Stimulated activated CD4-positive, alpha-beta T cell treated with anti-CD3 and anti-CD28 coated beads, Interleukin-15, amount 100 ng/mL, for 48 hours (primary cell): ENCODE measurements around the gene ZC3H11A.
"Not testable (repeated sequence)": the region's sequence is repeated elsewhere in the genome, so short reads cannot be mapped to it uniquely, and the experiment has no call there.

Experiments
- DNase-seq, 2 donors: peaks; one replicate each; pipeline ENCODE4 v3.0.0-alpha.2; 2020; ENCODE audit warnings: low read depth in 2 of 2

Gene ZC3H11A

DNA sequence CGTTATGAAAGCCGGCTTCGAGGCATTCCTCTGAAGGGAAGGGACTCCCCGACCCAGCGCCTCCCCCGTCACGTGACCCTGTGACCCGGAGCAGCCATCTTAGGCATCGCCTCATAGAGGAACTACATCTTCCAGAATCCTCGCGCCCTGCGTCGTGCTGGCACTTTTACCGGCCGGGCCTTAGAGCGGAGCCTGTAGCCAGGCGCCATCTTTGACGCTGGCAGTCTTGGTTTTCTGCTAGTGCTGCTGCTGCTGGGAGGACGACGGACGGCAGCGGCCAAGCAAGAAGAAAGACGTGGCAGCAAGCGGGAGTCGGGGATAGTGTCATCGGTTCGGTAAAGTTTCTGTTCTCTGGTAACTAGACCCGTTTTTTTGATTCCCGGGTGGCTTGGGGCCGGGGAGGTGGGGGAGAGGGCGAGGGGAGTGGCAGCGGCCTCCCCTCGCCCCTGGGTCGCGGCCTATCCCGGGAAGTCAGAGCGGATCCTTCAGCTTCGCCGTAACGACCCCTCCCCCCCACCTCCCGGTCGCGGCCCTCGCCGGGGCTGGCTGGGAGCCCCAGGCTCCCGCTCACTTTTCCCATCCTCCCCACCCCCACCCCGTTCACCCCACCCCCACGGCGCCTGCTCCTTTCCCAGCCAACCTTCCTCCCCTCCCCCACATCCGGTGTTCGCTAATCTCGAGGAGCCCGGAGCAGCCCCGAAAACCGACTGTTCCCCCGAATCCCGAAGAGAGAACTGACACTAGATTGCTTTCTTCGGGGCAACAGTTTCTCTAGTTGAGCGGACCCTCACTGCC, at the start of gene ZC3H11A, which contains the start of gene ZBED6:
TSS of gene ZC3H11A (plus strand) at position 183 of the 795 bp plus-strand sequence. CDS start 21,448 bp downstream, outside the sequence.
TSS of gene ZBED6 (plus strand) at position 183 of the 795 bp plus-strand sequence. CDS start 1,900 bp downstream, outside the sequence.
- peak; percentile 98 for DNase-seq

DNA sequence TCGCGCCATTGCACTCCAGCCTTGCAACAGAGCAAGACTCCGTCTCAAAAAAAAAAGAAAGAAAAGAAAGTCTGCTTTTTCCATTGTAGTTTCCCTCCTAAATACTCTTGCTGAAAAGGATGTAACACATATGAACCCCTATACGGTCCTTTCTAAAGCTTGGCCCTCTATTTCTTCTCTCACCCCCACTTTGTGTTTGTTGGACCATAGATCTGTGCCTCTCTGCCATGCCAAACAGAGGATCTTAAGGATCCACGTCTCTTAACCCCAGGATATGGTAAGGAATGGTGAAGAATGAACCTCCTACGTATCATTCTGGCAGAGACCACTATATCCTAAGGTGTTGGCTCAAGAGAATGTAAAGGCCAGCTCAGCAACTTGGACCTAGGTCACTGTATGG, 49.1 kb upstream of the ZC3H11A start:
- DNase-seq, result no peak

DNA sequence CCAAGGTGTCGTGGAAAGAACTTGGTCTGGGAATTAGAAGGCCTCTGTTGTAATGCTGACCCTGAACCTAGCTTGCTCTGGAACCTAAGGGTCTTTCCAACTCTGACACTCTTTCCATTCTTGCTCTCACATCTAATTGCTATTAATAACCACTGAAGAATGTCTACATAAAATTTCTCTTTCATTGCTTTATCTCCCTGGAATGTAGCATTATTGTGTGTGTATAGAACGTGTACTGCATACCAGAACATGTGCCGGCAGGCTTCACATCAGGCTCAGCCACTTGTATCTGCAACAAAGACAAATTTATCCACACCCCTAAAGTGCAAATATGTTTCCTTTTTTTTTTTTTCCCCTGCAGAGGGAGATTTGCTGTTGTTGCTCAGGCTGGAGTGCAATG, 44.4 kb upstream of the ZC3H11A start:
- DNase-seq, result no peak

DNA sequence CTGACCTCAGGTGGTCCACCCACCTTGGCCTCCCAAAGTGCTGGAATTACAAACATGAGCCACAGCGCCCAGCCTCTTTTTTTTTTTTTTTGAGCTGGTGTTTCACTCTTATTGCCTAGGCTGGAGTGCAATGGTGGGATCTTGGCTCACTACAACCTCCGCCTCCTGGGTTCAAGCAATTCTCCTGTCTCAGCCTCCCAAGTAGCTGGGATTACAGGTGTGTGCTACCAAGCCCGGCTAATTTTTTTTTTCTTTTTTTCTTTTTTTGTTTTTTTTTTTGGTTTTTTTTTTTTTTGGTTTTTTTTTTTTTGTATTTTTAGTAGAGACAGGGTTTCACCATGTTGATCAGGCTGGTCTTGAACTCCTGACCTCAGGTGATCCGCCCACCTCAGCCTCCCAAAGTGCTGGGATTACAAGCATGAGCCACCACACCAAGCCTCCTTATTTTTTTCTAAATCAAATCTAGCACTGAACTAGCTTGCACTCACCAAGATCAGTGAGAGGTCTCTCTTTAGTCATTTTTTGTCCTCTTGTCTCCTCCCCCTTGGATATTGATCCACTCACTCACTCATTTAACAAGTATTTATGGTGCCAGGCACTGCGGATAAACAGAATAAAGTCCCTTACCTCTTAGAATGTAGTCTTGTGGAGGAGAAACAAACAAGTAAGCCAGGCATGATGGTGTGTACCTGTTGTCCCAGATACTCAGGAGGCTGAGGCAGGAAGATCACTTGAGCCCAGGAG, 43.6 kb upstream of the ZC3H11A start:
- not testable (repeated sequence) for DNase-seq

DNA sequence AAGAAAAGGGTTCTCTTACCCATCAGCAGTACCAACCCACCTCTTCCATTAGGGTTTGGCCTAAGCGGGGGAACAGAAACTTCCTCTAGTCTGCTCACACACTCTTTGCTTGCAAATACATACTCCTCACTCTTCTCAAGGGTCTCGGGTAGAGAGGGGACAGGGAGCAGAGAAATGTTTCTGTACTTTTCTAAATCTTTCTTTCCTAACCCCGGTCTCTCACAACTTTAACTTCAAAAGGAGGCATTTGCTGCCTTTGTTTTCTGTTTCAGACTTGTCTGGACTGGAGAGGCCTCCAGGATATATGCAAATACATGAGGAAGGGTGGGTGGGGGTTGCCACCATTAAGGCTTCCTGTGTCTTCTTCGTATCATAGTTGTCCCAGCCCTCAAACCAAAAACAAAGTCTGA, 41.0 kb upstream of the ZC3H11A start:
- DNase-seq, result no peak

DNA sequence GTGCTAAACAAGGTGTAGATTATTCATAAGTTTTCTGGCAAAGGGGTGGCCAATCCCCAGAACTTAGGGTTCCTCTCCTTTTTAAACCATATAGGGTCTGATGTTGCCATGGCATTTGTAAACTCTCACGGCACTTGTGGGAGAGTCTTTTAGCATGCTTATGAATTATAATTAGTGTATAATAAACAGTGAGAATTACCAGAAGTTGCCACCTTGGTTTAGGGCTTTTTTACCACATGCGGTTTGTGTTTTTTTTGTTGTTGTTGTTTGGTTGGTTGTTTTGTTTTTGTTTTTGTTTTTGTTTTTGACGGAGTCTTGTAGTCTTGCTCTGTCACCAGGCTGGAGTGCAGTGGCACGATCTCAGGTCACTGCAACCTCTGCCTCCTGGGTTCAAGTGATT, 39.4 kb upstream of the ZC3H11A start:
- no peak for DNase-seq

DNA sequence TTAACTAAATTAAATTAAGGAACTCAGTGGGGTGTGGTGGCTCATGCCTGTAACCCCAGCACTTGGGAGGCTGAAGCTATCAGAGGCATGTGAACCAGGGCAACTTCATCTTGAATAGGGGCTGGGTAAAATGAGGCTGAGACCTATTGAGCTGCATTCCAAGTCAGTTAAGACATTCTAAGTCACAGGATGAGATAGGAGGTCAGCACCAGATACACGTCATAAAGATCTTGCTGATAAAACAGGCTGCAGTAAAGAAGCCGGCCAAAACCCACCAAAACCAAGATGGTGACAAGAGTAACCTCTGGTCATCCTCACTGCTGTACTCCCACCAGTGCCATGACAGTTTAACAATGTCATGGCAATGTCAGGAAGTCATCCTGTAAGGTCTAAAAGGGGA, 36.7 kb upstream of the ZC3H11A start:
- DNase-seq, result not testable (repeated sequence)

DNA sequence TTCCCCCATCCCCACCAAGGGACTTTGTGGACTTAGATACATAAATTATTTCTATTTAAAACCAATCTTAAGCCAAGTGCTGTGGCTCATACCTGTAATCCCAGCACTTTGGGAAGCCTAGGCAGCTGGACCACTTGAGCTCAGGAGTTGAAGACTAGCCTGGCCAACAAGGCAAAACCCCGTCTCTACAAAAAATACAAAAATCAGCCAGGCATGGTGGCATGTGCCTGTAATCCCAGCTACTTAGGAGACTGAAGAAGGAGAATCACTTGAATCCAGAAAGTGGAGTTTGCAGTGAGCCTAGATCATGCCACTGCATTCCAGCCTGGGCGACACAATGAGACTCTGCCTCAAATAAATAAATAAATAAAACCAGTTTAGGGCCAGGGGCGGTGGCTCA, 34.9 kb upstream of the ZC3H11A start:
- no peak for DNase-seq

DNA sequence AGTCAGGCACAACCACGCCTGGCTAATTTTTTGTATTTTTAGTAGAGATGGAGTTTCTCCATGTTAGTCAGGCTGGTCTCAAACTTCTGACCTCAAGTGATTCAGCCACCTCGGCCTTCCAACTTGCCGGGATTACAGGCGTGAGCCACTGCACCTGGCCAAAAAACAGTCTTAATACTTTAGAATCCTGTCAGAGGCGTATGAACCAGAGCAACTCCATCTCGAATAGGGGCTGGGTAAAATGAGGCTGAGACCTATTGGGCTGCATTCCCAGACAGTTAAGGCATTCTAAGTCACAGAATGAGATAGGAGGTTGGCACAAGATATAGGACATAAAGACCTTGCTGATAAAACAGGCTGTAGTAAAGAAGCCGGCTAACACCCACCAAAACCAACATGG, 33.5 kb upstream of the ZC3H11A start:
- not testable (repeated sequence) for DNase-seq

DNA sequence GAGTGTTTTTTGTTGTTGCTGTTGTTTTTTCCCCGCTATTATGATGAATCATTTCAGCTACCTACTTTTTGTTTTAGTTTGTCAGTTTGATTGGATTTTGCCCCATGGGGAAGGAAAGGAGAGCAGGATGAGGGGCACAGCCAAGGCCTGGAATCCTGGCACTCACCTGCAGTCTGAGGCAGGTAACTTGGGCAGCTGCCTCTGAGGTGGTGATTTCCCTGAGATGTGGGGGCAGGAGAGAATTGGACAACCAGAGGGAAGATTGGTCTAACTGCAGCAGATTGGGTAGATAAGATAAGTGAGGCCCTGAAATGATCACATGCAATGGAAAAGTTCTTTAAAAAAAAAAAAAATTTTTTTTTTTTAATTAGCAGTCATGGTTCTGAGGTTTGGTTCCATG, 31.9 kb upstream of the ZC3H11A start:
- no peak for DNase-seq

DNA sequence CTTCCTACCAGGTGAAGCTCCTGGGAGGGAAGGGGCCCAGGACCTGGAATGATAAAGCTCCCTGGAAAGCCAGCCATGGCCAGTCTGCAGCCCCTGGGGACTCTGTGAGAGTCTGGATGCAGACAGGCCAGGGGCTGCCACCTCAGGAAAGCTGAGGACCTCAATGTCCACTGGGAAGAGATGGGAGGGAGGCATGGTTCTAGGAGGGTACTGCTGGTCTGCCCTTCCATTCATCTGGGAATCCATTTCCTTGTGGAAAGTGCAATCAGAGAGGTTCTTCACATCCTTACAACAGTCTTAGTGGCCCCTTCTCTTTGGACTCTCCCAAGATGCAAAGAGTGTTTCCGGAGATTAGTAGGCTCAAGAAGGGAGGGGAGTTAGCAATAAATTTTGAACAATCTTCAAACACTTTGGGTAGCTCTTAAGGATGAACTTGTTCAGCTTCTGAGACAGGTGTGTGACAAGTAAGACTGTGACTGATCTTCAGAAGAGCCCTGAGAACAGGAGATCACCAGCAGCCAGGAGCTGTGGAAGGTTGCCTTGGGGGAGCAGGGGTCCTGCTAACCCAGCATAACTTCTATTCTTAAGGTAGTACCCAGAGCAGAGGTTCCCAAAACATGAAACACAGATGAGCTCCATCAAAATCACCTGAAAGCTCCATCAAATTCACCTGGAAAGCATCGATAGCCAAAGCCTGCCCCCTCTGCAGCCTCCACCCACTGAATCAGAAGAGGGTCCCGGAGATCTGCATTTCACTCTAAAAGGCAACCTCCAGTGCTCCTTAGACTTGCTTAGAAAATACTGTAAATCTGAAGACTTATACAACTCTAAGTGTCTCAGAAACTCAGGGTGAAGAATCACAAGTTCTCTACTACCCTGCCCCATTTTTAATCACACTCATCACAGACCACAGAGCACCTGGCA, 31.1 kb upstream of the ZC3H11A start:
- DNase-seq, result no peak

DNA sequence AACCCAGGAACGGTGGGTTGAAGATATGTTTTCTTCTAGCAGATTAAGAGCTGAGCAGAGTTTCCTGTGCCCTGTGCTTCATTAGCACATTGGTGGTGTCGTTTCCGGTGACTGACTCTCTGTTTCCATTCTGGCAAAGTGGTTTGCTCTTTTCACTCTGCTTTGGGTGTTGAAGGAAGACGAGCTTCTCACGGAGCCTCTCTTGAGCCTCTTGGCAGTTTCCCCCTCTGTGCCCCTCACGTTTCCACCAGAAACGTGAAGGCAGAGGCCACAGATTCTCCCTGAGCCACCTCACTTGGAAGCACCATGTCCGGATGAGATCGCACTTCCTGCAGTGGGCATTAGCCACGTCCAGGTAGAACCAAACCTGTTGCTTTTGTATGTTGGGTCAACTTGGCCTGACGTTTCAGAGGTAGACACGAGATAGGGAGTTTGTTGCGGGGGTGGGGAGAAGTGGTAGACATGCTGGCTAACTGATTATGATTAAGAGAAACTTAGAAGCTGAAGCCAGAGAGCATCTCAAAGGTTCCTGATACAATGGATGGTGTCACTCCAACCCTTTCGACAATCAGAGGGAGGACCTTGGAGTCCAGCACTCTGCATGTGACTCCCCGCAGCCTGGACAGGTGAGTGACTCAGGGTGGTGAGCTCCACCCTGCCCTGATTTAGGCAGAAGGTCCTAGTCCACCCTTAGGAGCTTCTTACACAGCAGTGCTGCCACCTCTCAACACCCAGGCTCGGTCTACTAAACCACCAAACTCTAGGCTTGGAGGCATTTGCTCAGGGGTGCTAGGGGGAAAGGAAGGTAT, 30.2 kb upstream of the ZC3H11A start, which contains the start of gene LAX1:
TSS of gene LAX1 (plus strand) at position 155 of the 809 bp plus-strand sequence. CDS start at position 538, 383 bp downstream.
- DNase-seq, result peak; percentile 70 to 73

DNA sequence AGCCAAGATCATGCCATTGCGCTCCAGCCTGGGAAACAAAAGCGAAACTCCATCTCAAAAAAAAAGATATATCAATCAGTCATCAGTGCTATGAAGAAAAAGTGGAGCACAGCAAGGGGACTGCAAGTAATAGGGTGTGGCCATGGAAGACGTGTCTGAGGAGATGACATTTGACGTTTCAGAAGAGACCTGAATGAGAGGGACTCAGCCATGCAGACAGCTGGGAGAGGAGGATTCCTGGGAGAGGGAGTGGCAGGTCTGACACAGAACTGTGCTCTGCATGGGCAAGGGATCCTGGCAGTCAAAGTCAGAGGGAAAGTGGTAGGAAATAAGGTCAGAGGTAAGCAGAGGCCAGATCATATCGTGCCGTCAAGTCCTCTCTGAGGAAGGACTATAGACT, 27.2 kb upstream of the ZC3H11A start:
- DNase-seq, result no peak

DNA sequence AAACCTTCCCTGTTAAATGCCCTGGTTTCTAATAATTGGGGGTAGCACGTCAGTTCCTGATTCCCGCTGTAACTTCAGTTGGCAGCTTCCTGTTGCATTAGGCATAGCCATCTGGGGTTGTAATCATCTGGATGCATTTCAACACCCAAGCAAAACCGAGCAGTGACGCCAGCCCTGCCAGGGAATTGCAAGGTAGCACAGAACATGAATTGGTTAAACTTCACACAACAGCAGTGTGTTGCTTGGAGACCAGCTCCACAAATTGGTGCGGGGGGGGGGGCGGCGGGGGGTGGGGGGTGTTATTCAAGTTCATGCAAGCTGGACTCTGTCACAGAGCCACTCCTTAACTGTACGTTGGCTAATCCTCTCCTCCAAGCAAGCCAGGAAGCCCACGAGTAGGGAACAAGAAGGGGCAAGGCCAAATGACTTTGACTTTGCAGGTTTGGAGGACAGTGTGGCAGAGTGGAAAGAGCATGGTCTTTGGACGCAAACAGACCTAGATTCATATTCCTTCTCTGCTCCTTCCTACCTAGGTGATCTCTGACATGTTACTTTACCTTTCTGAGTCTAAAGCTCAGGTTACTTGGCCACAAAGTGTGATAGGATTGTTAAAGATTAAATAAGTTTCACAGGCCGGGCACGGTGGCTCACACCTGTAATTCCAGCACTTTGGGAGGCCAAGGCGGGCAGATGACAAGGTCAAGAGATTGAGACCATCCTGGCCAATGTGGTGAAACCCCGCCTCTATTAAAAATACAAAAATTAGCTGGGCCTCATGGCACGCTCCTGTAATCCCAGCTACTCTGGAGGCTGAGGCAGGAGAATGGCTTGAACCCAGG, 25.7 kb upstream of the ZC3H11A start:
- DNase-seq, result no peak

DNA sequence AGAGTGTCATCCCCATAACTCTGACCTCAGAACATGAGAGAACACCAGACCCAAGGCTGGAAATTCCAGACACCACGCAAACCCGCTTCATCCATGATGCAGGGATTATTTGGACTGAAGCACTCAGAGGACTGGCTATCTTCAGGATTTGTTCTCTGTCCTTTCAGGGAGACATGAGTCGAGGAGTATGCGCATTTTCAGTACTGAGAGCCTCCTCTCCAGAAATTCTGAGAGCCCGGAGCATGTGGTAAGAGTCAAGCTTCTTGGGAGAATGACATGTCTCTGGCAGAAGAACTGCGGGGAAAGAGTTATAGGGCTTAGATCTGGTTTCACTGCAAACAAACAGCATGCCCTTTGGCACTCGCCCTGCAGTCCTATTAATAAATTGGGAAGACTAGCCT, 23.5 kb upstream of the ZC3H11A start:
- no peak for DNase-seq

DNA sequence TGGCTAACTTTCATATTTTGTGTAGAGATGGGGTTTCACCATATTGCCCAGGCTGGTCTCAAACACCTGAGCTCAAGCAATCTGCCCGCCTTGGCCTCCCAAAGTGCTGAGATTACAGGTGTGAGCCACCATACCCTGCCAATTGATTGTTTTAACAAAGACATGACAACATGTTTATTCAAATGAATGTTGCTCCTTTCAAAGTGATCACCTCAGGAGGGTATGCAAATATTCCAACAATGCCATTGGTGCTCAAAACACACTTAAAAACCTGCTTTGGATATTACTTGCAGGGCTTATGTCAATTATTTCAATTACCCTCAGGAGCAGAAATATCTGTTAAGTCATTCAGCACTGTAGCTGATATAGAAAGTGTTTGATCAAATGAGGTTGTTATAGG, 22.6 kb upstream of the ZC3H11A start:
- DNase-seq, result no peak

DNA sequence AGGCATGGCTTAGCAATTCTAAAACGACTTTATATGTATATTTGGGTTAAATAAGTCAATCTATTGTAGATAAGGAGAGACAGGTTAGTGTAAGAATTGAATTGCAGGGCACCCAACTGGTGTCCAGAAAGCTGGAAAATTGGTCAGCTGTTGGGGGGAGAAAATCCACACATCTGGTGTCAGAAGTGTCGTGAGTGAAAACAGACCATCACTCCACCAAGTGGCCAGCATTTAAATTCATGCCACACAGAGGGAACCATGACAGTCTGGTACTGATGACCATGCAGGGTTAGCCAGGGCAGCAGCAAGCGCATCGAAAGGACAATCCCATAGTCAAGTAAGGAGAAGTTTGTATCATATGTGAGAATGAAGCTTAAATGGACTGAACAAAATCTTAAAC, 18.8 kb upstream of the ZC3H11A start:
- no peak for DNase-seq

DNA sequence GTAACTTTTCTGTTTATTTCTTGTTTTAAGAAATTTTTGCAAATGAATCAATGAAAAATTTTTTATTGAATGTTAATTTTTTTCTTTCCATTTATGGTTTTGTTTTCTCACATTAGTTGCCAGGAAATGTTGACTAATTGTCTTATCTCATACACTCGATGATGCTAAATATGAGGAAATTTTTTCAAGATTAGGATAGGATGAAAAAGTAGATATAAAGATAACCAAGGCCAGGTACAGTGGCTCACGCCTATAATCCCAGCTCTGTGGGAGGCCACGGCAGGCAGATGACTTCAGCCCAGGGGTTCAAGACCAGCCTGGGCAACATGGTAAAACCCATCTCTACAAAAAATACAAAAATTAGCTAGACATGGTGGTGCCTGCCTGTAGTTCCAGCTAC, 17.8 kb upstream of the ZC3H11A start:
- no peak for DNase-seq

DNA sequence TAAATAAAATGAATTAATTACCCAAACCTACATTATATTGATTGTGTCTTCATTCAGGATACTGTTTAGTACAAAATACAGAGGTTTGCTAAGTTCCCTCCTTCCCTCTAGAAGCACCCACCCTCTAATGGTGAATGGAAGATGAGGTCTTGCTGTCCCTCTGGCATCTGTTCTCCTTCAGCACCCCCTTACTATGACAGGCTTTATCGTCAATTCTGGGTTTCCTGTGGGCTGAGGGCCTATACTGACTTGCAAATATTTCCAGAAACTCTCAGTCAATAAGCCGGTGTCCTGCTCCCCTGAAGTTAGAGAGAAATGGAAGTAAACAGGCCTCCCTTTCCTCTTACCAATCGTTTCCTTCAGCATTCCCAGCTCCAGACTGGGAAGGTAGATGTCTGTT, 17.3 kb upstream of the ZC3H11A start:
- no peak for DNase-seq

DNA sequence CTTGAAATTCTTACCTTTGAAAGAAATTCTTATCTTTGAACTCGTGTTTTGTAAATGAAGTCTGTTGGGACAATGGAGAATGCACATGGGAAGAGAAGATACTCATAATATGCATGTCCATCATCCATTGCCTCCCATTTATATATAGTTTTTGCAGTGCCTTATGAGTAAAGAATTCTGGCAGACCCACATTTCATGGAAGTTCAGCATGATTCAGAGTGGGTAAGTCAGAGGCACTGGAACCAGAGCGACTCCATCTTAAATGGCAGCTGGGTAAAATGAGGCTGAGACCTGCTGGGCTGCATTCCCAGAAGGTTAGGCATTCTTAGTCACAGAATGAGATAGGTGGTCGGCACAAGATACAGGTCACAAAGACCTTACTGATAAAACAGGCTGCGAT, 16.6 kb upstream of the ZC3H11A start:
- no peak for DNase-seq
